ENCODE results near the gene NIPAL3. TPM values are rescaled to one million over a fixed set of nuclear protein-coding genes. Genes with fewer than 3 reads are reported as not detected.

The NIPAL3 gene
- total RNA-seq, 2 donors from 2014 or later: 30.0 to 38.5 TPM

DNA sequence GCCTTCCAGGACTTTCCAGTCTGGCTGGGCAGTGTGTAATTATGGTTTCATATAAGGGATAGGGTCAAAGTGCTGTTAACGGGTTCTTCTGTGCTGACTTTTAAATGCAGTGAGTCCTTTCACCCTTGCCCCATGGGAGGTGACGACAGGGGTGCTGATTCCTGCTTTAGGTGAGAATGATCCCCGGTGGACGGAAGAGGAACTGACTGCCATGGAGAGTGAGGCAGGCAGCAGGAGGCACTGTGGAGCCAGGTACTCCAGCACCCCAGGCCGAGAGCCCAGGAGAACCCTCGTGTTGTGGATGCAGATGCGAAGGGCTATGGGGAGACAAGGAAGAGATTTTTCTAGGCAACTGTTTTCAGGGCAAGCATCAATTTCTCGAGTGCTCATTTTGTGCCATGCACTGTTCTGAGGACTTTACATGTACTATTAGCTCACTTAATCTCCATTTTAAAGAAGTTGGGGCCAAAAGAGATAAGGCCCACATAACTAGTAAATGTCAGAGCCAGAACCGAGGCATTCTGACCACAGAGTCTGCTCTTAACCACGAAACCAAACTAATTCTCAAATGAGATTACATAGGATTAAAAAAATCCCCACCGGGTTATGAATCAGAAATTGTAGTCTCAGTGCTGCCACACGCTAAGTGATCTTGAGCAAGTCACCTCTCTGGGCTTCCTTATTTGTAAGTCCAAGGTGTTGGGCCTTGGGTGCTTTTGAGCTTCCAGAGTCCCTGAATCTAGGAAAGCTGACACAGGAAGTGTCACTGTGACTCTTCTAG lies 30.3 kb upstream of the NIPAL3 start:
- H3K27ac Mint-ChIP-seq: peak overlapping the region; percentile 40
- H3K27me3 Mint-ChIP-seq: no peaks in the 10 kb centered on the region
- peak overlapping the region; percentile 57 for H3K4me3 Mint-ChIP-seq
- ATAC-seq (replicated peaks): peak; percentile 72
- peaks cover 6% of the 10 kb centered on the region for H3K36me3 Mint-ChIP-seq (ENCODE audit: low read depth)
- H3K9me3 Mint-ChIP-seq: no peaks in the 10 kb centered on the region
- H3K4me1 Mint-ChIP-seq: peaks cover 30% of the 10 kb centered on the region

DNA sequence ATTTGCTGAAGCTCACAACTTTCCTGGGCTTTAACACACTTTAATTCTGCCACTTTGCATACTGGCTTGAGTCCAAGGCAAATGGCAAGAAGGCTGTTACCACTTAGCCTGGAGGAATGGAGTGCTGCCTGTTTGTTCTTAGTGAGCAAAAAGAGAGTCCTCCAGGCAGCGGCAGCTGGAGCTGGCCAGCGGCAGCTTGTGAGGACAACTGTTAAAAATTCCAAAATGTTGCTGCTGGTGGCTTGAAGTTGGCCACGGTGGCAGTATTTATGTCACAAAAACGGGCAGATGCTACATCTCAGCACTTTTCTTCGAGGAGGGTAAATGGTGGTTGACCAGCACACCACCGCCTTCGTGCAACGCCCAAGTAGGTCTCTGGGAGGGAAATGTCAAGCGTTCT lies 29.4 kb upstream of the NIPAL3 start:
- no peak overlapping the region for H3K27ac Mint-ChIP-seq

DNA sequence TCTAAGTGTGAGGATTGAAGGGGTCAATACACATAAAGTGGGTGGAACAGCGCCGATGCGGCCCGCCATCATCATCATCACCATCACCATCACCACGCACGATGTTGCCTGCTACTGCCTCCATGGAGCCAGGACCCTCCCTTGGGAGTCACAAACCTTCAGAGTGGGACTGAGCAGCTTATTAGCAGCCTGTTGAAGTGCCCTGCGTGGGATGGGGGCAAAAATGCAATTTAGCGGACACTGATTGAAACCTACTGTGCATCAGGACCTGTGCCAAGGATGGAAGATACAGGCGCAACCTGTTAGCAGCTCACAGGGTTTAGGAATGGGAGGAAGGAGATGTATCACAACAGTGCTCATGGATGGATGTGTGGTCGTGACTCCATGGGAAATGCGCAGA lies 28.7 kb upstream of the NIPAL3 start:
- Mint-ChIP-seq H3K4me1 (peaks cover 39% of the 10 kb centered on the region), H3K27me3 (no peaks in the 10 kb centered on the region), H3K4me3 (no peak overlapping the region), H3K9me3 (no peaks in the 10 kb centered on the region), H3K36me3 (ENCODE audit: low read depth) (peaks cover 6% of the 10 kb centered on the region), H3K27ac (no peak overlapping the region)
- no peak for ATAC-seq (replicated peaks)

More for the DNA sequence above, 29.4 kb upstream of the NIPAL3 start:
- Mint-ChIP-seq H3K36me3 (ENCODE audit: low read depth) (peaks cover 6% of the 10 kb centered on the region), H3K9me3 (no peaks in the 10 kb centered on the region), H3K4me3 (no peak overlapping the region), H3K4me1 (peaks cover 32% of the 10 kb centered on the region), H3K27me3 (no peaks in the 10 kb centered on the region)
- no peak for ATAC-seq (replicated peaks)

DNA sequence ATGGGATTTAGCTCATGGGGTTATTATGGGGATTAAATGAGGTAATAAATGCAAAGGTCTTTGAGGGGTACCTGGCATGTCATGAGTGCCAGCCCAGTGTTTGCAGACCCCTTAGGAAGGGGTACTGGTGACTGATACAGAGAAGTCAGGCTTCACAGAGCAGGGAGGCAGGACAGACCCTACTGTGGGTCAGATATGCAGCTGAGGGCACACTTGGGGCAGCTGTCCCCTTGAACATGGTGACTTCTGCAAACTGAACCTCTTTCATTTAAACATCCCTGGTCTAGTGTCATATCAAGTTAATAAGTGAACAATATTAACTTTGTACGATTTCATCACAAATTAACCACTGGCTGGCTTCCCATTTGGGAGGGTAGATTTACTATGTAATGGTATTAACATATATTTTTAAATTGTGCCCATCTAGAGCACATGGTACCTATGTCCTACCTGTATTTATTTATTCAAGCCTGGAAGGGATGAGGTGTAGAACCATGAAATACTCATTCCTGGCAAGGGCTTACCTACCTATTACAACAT lies 27.9 kb upstream of the NIPAL3 start:
- no peaks in the 10 kb centered on the region for H3K27me3 Mint-ChIP-seq
- H3K27ac Mint-ChIP-seq: no peak overlapping the region
- ATAC-seq (replicated peaks): no peak
- no peaks in the 10 kb centered on the region for H3K9me3 Mint-ChIP-seq
- H3K4me1 Mint-ChIP-seq: peaks cover 47% of the 10 kb centered on the region
- H3K4me3 Mint-ChIP-seq: no peak overlapping the region
- H3K36me3 Mint-ChIP-seq (ENCODE audit: low read depth): peaks cover 6% of the 10 kb centered on the region

DNA sequence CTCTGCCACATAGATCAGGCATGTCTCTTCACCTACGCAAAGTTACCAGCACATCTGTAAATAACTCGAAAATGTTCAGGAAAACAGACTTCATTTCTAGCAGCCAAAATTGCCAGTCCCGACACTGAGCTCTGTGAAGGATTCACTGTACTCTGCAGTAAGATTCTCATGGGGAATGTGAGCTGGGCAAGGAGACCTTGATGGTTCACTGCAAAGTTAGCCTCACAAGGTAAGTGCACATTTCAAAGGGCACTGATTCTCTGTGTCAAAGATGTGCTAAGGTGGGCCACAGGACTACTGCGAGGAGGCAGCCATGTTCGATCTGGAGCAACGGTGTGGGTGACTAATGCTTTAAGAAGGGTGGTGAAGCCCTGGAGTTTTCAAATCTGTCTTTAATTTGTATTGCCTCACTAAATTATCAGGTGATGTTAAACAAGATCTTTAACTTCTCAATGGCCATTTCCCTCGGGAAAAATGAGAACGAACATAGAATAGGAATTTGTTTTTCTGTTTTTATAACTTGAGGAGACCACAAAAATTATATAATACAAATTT lies 27.2 kb upstream of the NIPAL3 start:
- no peak for ATAC-seq (replicated peaks)
- Mint-ChIP-seq H3K4me1 (peaks cover 54% of the 10 kb centered on the region), H3K27me3 (no peaks in the 10 kb centered on the region), H3K4me3 (no peak overlapping the region), H3K27ac (no peak overlapping the region), H3K9me3 (no peaks in the 10 kb centered on the region), H3K36me3 (ENCODE audit: low read depth) (peaks cover under 1% of the 10 kb centered on the region)

DNA sequence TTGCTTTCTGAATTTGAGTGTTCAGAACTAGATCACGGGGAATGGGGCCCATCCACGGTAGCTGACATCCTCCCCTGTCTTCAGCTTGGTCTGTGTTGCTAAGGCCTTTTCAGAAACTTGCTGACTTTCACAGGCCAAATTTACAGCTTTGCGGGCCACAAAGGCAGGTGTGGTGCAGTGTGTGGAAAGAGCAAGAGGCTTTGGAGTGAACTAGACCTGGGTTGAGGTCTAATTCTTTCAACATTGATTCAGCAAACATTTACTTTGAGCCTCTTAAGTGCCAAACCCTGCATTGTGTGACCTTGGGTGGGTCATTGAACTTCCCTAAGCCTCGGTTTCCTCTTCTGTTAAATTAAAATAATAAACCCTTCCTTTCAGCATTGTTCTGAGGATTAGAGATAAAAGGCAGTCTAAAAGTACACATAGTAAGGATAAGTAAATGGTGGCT lies 26.3 kb upstream of the NIPAL3 start:
- Mint-ChIP-seq H3K4me1 (peaks cover 52% of the 10 kb centered on the region), H3K9me3 (no peaks in the 10 kb centered on the region), H3K36me3 (ENCODE audit: low read depth) (no peaks in the 10 kb centered on the region), H3K4me3 (no peak overlapping the region), H3K27me3 (no peaks in the 10 kb centered on the region), H3K27ac (no peak overlapping the region)
- ATAC-seq (replicated peaks): no peak

DNA sequence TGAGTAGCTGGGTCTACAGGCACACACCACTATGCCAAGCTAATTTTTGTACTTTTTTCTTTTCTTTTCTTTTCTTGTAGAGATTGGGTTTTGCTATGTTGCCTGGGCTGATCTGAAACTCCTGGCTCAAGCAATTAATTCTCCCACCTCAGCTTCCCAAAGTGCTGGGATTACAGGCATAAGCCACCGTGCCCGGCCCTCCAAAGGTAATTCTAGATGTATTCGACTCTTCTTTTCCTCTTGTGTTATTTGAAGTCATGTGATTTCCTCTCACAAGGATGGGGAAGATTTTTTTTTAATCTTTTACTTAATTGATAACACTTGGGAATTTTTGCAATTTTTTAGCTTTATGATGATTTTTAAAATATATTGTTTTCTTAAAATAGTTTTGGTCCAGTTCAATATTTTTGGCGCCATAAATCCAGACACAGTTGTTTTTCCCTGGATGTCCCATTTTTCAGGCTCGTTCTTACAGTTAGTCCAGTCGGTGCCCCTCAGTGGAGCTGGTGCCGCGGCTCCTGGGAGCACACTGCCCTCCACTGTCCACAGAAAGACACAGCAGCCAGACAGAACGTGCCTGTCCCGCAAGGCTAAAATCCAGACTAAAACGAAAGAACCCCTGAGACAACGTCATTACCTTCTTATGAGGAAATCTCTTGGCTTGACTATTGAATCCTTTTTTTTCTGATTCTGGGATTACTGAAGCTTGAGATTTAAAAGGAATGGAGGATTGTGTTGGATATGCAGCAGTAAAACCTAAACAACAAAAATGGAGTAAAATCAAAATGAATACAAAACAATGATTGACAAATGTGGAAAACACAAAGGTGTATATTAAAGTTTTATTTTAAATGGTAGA lies 24.4 kb upstream of the NIPAL3 start:
- Mint-ChIP-seq H3K27me3 (no peaks in the 10 kb centered on the region), H3K27ac (peak overlapping the region; percentile 92), H3K9me3 (no peaks in the 10 kb centered on the region), H3K4me1 (peaks cover 36% of the 10 kb centered on the region), H3K36me3 (ENCODE audit: low read depth) (no peaks in the 10 kb centered on the region), H3K4me3 (peak overlapping the region; percentile 87)
- peak; percentile 67 for ATAC-seq (replicated peaks)

DNA sequence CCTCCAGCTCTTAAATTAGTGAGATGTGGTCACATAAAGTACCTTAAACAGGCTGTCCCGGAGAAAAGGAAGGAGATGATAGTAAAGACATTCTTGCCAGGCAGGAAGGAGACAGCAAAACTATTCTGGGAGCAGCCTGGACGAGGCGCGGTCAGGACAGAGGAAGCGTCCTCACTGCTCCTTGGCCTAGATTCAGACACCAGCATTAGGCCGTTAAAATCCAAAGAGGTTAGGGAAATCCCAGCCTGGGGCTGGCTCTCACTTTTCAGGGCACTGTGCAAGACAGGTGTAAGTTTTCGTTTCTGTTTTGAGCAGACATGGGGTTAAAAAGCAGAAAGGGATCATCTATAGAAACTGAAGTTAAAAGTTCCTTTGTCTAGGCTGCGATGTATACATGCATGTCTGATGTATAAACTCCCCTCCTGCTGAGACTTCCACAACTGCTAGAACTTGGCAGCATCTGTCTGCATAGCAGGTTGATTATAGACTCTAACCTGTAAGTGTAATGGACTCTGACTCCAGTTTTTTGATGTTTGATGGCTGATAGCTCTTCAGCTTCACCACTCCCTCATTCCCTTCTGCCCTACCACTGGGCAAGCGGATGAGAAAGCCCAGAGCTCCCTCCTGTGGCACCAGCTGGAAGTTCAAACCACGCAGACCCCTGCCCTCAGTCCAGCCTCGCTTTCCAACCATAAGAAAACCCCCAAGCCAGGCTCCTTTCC lies 23.6 kb upstream of the NIPAL3 start:
- H3K27ac Mint-ChIP-seq: peak overlapping the region; percentile 92
- H3K36me3 Mint-ChIP-seq (ENCODE audit: low read depth): no peaks in the 10 kb centered on the region
- H3K9me3 Mint-ChIP-seq: no peaks in the 10 kb centered on the region
- H3K4me3 Mint-ChIP-seq: peak overlapping the region; percentile 87
- peak; percentile 89 for ATAC-seq (replicated peaks)
- H3K4me1 Mint-ChIP-seq: peaks cover 28% of the 10 kb centered on the region
- no peaks in the 10 kb centered on the region for H3K27me3 Mint-ChIP-seq

DNA sequence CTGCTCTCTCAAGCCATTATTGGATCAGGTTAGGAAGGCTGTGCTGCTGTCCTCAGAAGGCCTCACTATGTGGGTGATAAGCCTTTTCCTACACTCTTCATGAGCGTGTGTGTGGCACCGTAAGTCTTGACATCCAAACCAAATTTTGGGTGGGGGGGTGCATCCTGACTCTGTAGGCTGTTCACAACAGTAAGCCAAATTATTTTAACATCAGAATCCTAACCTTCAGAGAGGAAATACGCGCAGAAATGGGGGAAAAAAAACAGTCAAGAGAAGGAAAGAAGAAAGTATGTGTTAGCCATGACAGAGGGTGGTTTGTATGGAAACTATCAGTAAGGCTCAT lies 23.0 kb upstream of the NIPAL3 start:
- Mint-ChIP-seq H3K9me3 (no peaks in the 10 kb centered on the region), H3K36me3 (ENCODE audit: low read depth) (no peaks in the 10 kb centered on the region), H3K4me3 (peak overlapping the region; percentile 87), H3K27me3 (no peaks in the 10 kb centered on the region), H3K4me1 (peaks cover 26% of the 10 kb centered on the region), H3K27ac (peak overlapping the region; percentile 92)
- ATAC-seq (replicated peaks): no peak

DNA sequence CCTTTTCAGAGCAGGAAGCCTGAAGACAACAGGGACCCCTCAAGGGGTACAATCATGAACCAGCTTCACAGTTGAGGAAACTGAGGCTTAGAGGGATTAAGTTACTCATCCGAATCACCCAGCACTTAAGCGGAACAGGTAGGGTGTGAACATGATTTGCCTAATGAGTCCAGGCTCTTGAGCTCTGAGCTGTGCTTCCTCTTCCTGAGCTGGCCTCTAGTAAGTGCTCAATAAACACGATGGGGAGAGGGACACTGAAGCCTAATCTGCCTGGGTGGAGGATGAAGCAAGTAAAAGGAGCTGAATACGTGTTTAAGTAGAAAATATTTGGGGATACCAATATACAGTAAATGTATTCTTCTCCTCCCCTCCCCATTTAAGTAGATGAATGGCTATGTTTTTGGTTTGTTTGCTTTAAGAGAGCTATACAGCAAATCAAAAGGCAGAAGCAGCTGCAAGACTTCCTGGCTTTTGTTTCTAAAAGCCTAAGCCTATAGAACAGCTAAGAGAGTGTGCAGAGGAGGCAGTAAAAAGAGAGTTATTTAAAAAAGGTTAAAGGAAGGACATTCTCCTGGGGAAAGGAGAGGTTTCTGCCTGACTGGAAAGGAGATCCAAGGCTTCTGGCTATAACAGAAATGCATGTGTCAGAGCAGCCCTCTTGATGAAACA lies 22.5 kb upstream of the NIPAL3 start:
- peaks cover 26% of the 10 kb centered on the region for H3K4me1 Mint-ChIP-seq
- no peaks in the 10 kb centered on the region for H3K27me3 Mint-ChIP-seq
- H3K4me3 Mint-ChIP-seq: peak overlapping the region; percentile 87
- no peaks in the 10 kb centered on the region for H3K36me3 Mint-ChIP-seq (ENCODE audit: low read depth)
- H3K9me3 Mint-ChIP-seq: no peaks in the 10 kb centered on the region
- H3K27ac Mint-ChIP-seq: peak overlapping the region; percentile 92
- no peak for ATAC-seq (replicated peaks)

DNA sequence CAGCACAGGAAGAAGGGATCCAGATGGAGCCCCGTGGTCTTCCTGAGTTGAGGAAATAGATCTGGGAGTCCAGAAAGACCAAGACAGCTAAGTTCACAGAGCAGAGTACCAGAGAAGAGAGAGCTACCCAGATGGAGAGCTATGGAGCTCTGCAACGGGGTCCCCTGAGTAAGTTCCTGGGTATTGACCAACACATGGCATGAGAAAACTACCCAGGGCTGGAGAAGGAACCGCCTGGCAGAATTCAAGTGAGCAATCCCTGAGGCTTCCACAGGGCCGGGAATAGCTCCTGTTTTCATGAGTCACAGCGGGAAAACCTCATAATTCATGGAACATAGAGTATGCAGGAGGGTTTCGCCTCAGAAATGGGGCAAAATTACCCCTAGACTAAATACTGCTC lies 21.7 kb upstream of the NIPAL3 start:
- Mint-ChIP-seq H3K27ac (no peak overlapping the region), H3K9me3 (no peaks in the 10 kb centered on the region), H3K4me1 (peaks cover 26% of the 10 kb centered on the region), H3K36me3 (ENCODE audit: low read depth) (no peaks in the 10 kb centered on the region), H3K4me3 (no peak overlapping the region), H3K27me3 (no peaks in the 10 kb centered on the region)
- no peak for ATAC-seq (replicated peaks)

DNA sequence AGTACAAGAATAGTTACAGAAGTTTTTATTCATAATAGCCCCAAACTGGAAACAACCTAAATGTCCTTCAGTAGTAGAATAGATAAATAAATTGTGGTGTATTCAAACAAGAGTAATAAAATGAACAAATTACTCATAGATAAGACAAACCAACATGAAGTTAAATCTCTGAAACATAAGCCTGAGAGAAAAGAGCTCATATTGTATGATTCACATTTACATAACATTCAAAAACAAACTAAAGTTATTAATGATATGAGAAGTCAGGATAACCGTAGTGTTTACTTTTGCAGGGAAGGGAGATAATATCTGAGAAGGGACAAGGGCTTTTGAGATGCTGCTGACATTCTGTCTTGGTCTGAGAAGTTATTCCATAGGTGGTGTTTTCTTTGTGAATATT lies 15.5 kb upstream of the NIPAL3 start:
- no peaks in the 10 kb centered on the region for H3K9me3 Mint-ChIP-seq
- no peaks in the 10 kb centered on the region for H3K27me3 Mint-ChIP-seq
- ATAC-seq (replicated peaks): no peak
- no peaks in the 10 kb centered on the region for H3K4me1 Mint-ChIP-seq
- H3K4me3 Mint-ChIP-seq: no peak overlapping the region
- H3K27ac Mint-ChIP-seq: no peak overlapping the region
- no peaks in the 10 kb centered on the region for H3K36me3 Mint-ChIP-seq (ENCODE audit: low read depth)

DNA sequence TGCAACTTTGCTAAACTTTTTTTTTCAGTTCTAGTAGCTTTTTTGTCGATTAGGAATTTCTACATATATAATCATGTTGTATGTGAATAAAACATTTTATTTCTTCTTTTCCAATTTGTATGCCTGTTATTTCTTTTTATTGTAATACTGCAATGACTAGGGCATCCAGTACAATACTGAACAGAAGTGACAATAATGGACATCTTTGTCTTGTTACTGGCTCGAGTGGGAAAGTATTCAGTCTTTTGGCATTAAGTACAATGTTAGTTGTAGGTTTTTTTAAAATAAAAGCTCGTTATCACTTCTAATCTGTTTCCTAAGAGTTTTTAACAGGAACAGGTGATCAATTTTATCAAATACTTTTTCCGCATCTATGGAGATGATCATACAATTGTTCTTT lies 11.8 kb upstream of the NIPAL3 start:
- no peak overlapping the region for H3K27ac Mint-ChIP-seq
- no peak overlapping the region for H3K4me3 Mint-ChIP-seq
- ATAC-seq (replicated peaks): no peak
- no peaks in the 10 kb centered on the region for H3K9me3 Mint-ChIP-seq
- H3K27me3 Mint-ChIP-seq: no peaks in the 10 kb centered on the region
- H3K36me3 Mint-ChIP-seq (ENCODE audit: low read depth): no peaks in the 10 kb centered on the region
- no peaks in the 10 kb centered on the region for H3K4me1 Mint-ChIP-seq

DNA sequence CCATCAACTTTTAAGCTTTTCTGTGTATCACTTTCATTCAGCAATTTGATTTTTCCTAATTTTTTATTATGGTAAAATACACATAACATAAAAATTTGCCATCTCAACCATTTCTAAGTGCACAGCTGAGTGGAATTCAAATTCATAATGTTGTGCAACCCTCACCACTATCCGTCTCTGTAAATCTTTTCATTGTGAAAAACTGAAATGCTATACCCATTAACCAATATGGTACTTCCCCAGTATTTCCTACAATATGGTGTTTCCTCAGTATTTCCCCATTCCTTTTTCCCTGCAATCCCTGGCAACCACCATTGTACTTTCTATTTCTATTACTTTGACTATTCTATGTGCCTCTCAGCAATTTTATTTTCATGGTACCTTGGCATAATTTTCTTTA lies 8.8 kb upstream of the NIPAL3 start:
- no peaks in the 10 kb centered on the region for H3K4me1 Mint-ChIP-seq
- H3K36me3 Mint-ChIP-seq (ENCODE audit: low read depth): no peaks in the 10 kb centered on the region
- H3K4me3 Mint-ChIP-seq: no peak overlapping the region
- ATAC-seq (replicated peaks): no peak
- H3K27ac Mint-ChIP-seq: no peak overlapping the region
- no peaks in the 10 kb centered on the region for H3K9me3 Mint-ChIP-seq
- no peaks in the 10 kb centered on the region for H3K27me3 Mint-ChIP-seq
